ENCODE measurements around the gene LSM4.

GRCh38 chr19:18363787-18364186 is 40.9 kb upstream of the LSM4 start:
- no peak for TF ChIP-seq ZNF488 (tag by site-specific recombination; IDR thresholded peaks at IDR 0.05)
- no peak for TF ChIP-seq ZNF558 (tag by site-specific recombination; IDR thresholded peaks at IDR 0.05)
- TF ChIP-seq GLI4 (tag by site-specific recombination; IDR thresholded peaks at IDR 0.05): no peak
- no peak for TF ChIP-seq MEIS1 (CRISPR knock-in tag; IDR thresholded peaks at IDR 0.05; ENCODE audit: borderline replicate concordance)
- no peak for TF ChIP-seq KLF10 (tag by site-specific recombination; IDR thresholded peaks at IDR 0.05)
- TF ChIP-seq CTCF (tag by site-specific recombination; IDR thresholded peaks at IDR 0.05): no peak
